Measurements from ENCODE around the gene PSD2.

GRCh38 chr5:139809331-139809810, 13.8 kb downstream of the PSD2 start:
- TF ChIP-seq, protein P1, sequence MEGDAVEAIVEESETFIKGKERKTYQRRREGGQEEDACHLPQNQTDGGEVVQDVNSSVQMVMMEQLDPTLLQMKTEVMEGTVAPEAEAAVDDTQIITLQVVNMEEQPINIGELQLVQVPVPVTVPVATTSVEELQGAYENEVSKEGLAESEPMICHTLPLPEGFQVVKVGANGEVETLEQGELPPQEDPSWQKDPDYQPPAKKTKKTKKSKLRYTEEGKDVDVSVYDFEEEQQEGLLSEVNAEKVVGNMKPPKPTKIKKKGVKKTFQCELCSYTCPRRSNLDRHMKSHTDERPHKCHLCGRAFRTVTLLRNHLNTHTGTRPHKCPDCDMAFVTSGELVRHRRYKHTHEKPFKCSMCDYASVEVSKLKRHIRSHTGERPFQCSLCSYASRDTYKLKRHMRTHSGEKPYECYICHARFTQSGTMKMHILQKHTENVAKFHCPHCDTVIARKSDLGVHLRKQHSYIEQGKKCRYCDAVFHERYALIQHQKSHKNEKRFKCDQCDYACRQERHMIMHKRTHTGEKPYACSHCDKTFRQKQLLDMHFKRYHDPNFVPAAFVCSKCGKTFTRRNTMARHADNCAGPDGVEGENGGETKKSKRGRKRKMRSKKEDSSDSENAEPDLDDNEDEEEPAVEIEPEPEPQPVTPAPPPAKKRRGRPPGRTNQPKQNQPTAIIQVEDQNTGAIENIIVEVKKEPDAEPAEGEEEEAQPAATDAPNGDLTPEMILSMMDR (conservative IDR thresholded peaks at IDR 0.05) = no peak
- no peak for TF ChIP-seq ZFX (IDR thresholded peaks at IDR 0.05)

Measured in C4-2B (cell line).